ENCODE data around the gene UST. TPM values are rescaled to one million over a fixed set of nuclear protein-coding genes. Genes with fewer than 3 reads are reported as not detected.

The UST gene
- total RNA-seq, 1 experiment from 2014 or later = 6.1 TPM

DNA sequence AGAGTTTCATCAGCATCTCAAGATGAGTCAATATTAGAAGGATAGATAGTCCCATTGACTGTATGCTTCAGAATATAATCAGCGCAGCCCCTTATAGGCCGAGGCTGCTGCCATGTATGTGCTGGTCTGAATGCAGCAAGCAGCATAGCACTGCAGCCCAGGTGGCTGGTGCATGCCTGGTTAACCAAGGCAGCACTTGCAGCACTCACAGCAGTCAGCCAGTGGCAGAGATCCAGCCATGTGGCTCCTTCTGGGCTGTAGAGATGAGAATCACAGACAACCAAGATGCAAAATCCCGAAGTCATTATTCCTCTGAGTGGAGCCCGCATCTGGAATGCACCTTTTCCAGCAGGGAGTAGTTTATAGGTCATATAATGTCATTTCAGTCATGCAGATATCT lies 251.9 kb downstream of the UST start (continued):
- TF ChIP-seq, protein P1, sequence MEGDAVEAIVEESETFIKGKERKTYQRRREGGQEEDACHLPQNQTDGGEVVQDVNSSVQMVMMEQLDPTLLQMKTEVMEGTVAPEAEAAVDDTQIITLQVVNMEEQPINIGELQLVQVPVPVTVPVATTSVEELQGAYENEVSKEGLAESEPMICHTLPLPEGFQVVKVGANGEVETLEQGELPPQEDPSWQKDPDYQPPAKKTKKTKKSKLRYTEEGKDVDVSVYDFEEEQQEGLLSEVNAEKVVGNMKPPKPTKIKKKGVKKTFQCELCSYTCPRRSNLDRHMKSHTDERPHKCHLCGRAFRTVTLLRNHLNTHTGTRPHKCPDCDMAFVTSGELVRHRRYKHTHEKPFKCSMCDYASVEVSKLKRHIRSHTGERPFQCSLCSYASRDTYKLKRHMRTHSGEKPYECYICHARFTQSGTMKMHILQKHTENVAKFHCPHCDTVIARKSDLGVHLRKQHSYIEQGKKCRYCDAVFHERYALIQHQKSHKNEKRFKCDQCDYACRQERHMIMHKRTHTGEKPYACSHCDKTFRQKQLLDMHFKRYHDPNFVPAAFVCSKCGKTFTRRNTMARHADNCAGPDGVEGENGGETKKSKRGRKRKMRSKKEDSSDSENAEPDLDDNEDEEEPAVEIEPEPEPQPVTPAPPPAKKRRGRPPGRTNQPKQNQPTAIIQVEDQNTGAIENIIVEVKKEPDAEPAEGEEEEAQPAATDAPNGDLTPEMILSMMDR (IDR thresholded peaks at IDR 0.05 in 2 of 3, conservative IDR thresholded peaks at IDR 0.05 in 1 of 3; ENCODE audit: borderline replicate concordance in 1 of 3, insufficient read depth in 1 of 3, low read depth in 2 of 3, low read length in 2 of 3) = no peak
- no peak for TF ChIP-seq POLR2AphosphoS5 (IDR thresholded peaks at IDR 0.05; ENCODE audit: low read depth, low read length)
- no peak for TF ChIP-seq SRF (IDR thresholded peaks at IDR 0.05; ENCODE audit: low read depth)
- no peak for TF ChIP-seq EZH2phosphoT487 (IDR thresholded peaks at IDR 0.05; ENCODE audit: borderline replicate concordance)

- no TSS peak for BruUV-seq (replicated peaks)
- POLR2A ChIA-PET = no interaction called here
- H2AFZ ChIP-seq (ENCODE audit: low read depth, low read length, poor library complexity, severe bottlenecking) = no peak overlapping the region
- H3K27me3 ChIP-seq (ENCODE audit: insufficient read depth, low read length) = no peaks in the 10 kb centered on the region
- H3K4me1 ChIP-seq (ENCODE audit: control insufficient read depth in 1 of 2, insufficient read depth in 2 of 2, low read length in 2 of 2) = peaks cover 2 to 12% of the 10 kb centered on the region in 2 experiments; a peak in 3 of 4 replicates
- no peaks in the 10 kb centered on the region for H4K20me1 ChIP-seq (ENCODE audit: insufficient read depth)
- H3K27ac ChIP-seq (ENCODE audit: low read depth, low read length) = no peak overlapping the region
- no peak for TF ChIP-seq ZNF274 (IDR thresholded peaks at IDR 0.05; ENCODE audit: low read depth, low read length)
- TF ChIP-seq EZH2phosphoT487 (IDR thresholded peaks at IDR 0.05; ENCODE audit: borderline replicate concordance) = no peak
- no peak for TF ChIP-seq ELF1 (IDR thresholded peaks at IDR 0.05; ENCODE audit: borderline replicate concordance, low read depth)
- TF ChIP-seq, protein P2, sequence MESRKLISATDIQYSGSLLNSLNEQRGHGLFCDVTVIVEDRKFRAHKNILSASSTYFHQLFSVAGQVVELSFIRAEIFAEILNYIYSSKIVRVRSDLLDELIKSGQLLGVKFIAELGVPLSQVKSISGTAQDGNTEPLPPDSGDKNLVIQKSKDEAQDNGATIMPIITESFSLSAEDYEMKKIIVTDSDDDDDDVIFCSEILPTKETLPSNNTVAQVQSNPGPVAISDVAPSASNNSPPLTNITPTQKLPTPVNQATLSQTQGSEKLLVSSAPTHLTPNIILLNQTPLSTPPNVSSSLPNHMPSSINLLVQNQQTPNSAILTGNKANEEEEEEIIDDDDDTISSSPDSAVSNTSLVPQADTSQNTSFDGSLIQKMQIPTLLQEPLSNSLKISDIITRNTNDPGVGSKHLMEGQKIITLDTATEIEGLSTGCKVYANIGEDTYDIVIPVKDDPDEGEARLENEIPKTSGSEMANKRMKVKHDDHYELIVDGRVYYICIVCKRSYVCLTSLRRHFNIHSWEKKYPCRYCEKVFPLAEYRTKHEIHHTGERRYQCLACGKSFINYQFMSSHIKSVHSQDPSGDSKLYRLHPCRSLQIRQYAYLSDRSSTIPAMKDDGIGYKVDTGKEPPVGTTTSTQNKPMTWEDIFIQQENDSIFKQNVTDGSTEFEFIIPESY (IDR thresholded peaks at IDR 0.05; ENCODE audit: extremely low read depth, insufficient replicate concordance, low read length) = no peak
- TF ChIP-seq, protein P3, sequence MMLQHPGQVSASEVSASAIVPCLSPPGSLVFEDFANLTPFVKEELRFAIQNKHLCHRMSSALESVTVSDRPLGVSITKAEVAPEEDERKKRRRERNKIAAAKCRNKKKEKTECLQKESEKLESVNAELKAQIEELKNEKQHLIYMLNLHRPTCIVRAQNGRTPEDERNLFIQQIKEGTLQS (IDR thresholded peaks at IDR 0.05) = no peak
- no peak for TF ChIP-seq ZFX (IDR thresholded peaks at IDR 0.05)
- RAD21 ChIA-PET (ENCODE audit: low non-redundant PET in 1 of 2, low total read pairs in 2 of 2, uncharacterized antibody in 2 of 2, unreplicated experiment in 2 of 2) = no interaction called here
- no peaks in the 10 kb centered on the region; the same call in 1 of the 2 replicates for H3K9me2 ChIP-seq (ENCODE audit: insufficient read depth)
- no peak for DNase-seq (ENCODE audit: low read depth, low spot score)
- no peak overlapping the region for H3K4me3 ChIP-seq (replicated peaks in 1 of 2; ENCODE audit: low read depth in 1 of 2, low read length in 2 of 2)
- intact Hi-C loops (cut with micrococcal nuclease) = no loop called here
- peaks cover 5 to 6% of the 10 kb centered on the region in 2 experiments; a peak in 2 of 4 replicates for H3K9me3 ChIP-seq (ENCODE audit: control insufficient read depth in 1 of 2, insufficient read depth in 1 of 2, low read depth in 1 of 2, low read length in 2 of 2)
- H3K79me2 ChIP-seq (ENCODE audit: insufficient read depth, low read length) = no peaks in the 10 kb centered on the region
- no peaks in the 10 kb centered on the region for H3K36me3 ChIP-seq (ENCODE audit: control insufficient read depth in 1 of 2, insufficient read depth in 2 of 2, low read length in 2 of 2)
- H3K4me2 ChIP-seq (ENCODE audit: low read length) = peak overlapping the region; percentile 31; the same call in 1 of the 2 replicates
- H3K9ac ChIP-seq (ENCODE audit: low read length) = no peak overlapping the region
- CTCF ChIA-PET = no interaction called here
- ATAC-seq = no peak
Measured at GRCh38 chr6:148999501-148999900, 252.7 kb downstream of the UST start.
